Ovary (tissue), 9 donors: Measurements from ENCODE around the gene VTN. TPM values are rescaled to one million over a fixed set of nuclear protein-coding genes. Genes with fewer than 3 reads are reported as not detected.

Experiments
- DNase-seq, 5 donors: peaks; one replicate each; pipeline ENCODE4 v3.0.0-alpha.2; 2019 to 2020
- H3K27ac ChIP-seq, 2 donors: fragments of 200-600 bp; one replicate each; pipeline versions ENCODE4 v1.5.1 to v1.8.0; 2019 to 2022
- H3K27me3 ChIP-seq: fragments of 200-600 bp; one replicate; pipeline ENCODE4 v1.8.0; 2022
- H3K36me3 ChIP-seq: fragments of 200-600 bp; sonication (generic); one replicate; pipeline ENCODE4 v1.5.1; 2019
- H3K4me1 ChIP-seq: one replicate; pipeline ENCODE4 v1.8.1; 2013; ENCODE audit warnings: mild to moderate bottlenecking, moderate library complexity; ENCODE audit not compliant: insufficient read depth
- H3K4me3 ChIP-seq: fragments of 200-600 bp; sonication (generic); one replicate; pipeline ENCODE4 v1.5.1; 2017
- H3K9me3 ChIP-seq, 2 donors: fragments of 200-600 bp in 1 of 2; sonication (generic) in 1 of 2; one replicate each; pipeline versions ENCODE4 v1.5.1 to v1.8.1; 2013 to 2019; ENCODE audit warnings: mild to moderate bottlenecking in 1 of 2, moderate library complexity in 1 of 2
- CTCF ChIP-seq, 3 donors: fragments of 450-650 bp in 2 of 3; fragments of 200-600 bp in 1 of 3; IDR thresholded peaks; one replicate each; pipeline versions ENCODE4 v1.5.1 to v1.8.0; 2016 to 2022; ENCODE audit warnings: antibody characterized with exemption in 3 of 3, mild to moderate bottlenecking in 1 of 3
- EP300 ChIP-seq: sonication (generic); formaldehyde crosslinking; IDR thresholded peaks from one replicate; pipeline ENCODE4 v1.6.1; 2017; ENCODE audit warnings: antibody characterized with exemption
- POLR2A ChIP-seq: fragments of 450-650 bp; IDR thresholded peaks from one replicate; pipeline ENCODE4 v1.6.1; 2017; ENCODE audit warnings: antibody characterized with exemption, mild to moderate bottlenecking, moderate library complexity
- WGBS, 3 donors: extraction: QIAGEN DNeasy Blood & Tissue Kit in 1 of 3; methylation state at CpG; one replicate each; pipeline versions ENCODE4 v1.1.5 to v1.1.7; 2013 to 2017; 5-methylcytosine and 5-hydroxymethylcytosine counted together
- intact Hi-C, 4 donors: fragments of 100-400 bp; cut with DNase I; formaldehyde crosslinking; loops; one replicate each; pipeline versions ENCODE4 v1.11.0 to v1.15.1; 2022 to 2023
- polyA plus RNA-seq, 2 donors: library from polyadenylated mRNA; stranded (reverse); fragments of 200-250 nt in 1 of 2; fragments of 350-450 nt in 1 of 2; fragmentation: Illumina TruSeq in 1 of 2; extraction: RNeasy Lipid Tissue Mini Kit (QIAGEN cat#74804) in 1 of 2; gene quantifications; one replicate each; pipeline ENCODE4 v1.2.3, GENCODE V29; 2013 to 2014
- total RNA-seq, 7 donors: library from RNA; depleted of rRNA in 2 of 7; stranded (reverse); fragments of >200 nt in 2 of 7; fragmentation: NEBNext Ultra II Directional in 3 of 7; extraction: Animal tissue kit (Norgen Biotek cat#: 25700) in 3 of 7; gene quantifications; one replicate each; pipeline versions ENCODE4 v1.1.0 to v1.2.4, GENCODE V29; 2016 to 2023
- donor health status: DM: no; HTN: no; CAD: no; lungs with moderate emphysema.
- donor health status: DM: no; HTN: no; CAD: no.
- donor health status: Bipolar disorder and iron deficiency.
- donor health status: DM: yes; HTN: yes; CAD: no.
- donor health status: DM: no; HTN: no; CAD: no.
- donor health status: DM: yes; HTN: yes; CAD: no.

Gene VTN
- total and polyA plus RNA-seq, 9 donors: 0.25 to 20.5 (median 4.1) TPM; not detected in 1

- TF ChIP-seq EP300: no peak
- no peak for TF ChIP-seq CTCF (IDR thresholded peaks at IDR 0.05)
- intact Hi-C loops: no loop called here
- Histone ChIP-seq H3K4me1 (no peaks in the 10 kb centered on the region), H3K36me3 (no peaks in the 10 kb centered on the region), H3K27me3 (no peaks in the 10 kb centered on the region), H3K4me3 (no peak overlapping the region), H3K27ac (no peak overlapping the region), H3K9me3 (no peaks in the 10 kb centered on the region)
- 85 to 89% (median 88%) methylated on average over 10 of the region's 10 CpGs for WGBS, 3 donors
- peak in 1 of 5 donors; percentile 6 for DNase-seq
These were observed 10.0 kb upstream of the VTN start for GRCh38 chr17:28379814-28380801.

- WGBS, 3 donors: 78 to 84% (median 79%) methylated on average over 6 of the region's 6 CpGs
- H3K27me3 ChIP-seq: no peaks in the 10 kb centered on the region
- intact Hi-C loops: loop anchor here in 1 of 4 donors (2.0 kb wide), 1 partner anchor 20 kb away; no protein-coding TSS in a partner anchor
- H3K4me1 ChIP-seq: peaks cover 7% of the 10 kb centered on the region
- no peak for TF ChIP-seq CTCF (IDR thresholded peaks at IDR 0.05)
- TF ChIP-seq EP300: no peak
- no peak for TF ChIP-seq POLR2A
- H3K27ac ChIP-seq: no peak overlapping the region
- no peak for DNase-seq
- H3K36me3 ChIP-seq: no peaks in the 10 kb centered on the region
- no peaks in the 10 kb centered on the region for H3K9me3 ChIP-seq
- H3K4me3 ChIP-seq: no peak overlapping the region
These were observed 2.8 kb upstream of the VTN start for GRCh38 chr17:28372945-28373274.

- TF ChIP-seq POLR2A: no peak
- TF ChIP-seq CTCF (IDR thresholded peaks at IDR 0.05): no peak
- no peak for TF ChIP-seq EP300
- 6 to 8% (median 6%) methylated on average over 39 to 53 of the region's 53 CpGs for WGBS, 3 donors
- Histone ChIP-seq H3K9me3 (no peaks in the 10 kb centered on the region), H3K4me3 (peak overlapping the region; percentile 58), H3K27ac (peak overlapping the region in 1 of 2 donors; percentile 69), H3K36me3 (no peaks in the 10 kb centered on the region), H3K4me1 (peaks cover 7% of the 10 kb centered on the region), H3K27me3 (no peaks in the 10 kb centered on the region)
- peak in 2 of 5 donors; percentile 48 to 58 for DNase-seq
- intact Hi-C loops: loop anchor here in 1 of 4 donors (2.0 kb wide), 1 partner anchor 20 kb away; no protein-coding TSS in a partner anchor
These were observed 2.3 kb upstream of the VTN start for GRCh38 chr17:28372203-28372944.
